Large intestine (tissue), 3 donors: ENCODE data around the gene MAPK13. TPM values are rescaled to one million over a fixed set of nuclear protein-coding genes. Genes with fewer than 3 reads are reported as not detected.

Source experiments
- DNase-seq, 2 donors: peaks; one replicate each; pipeline versions ENCODE4 v3.0.0 to v3.0.0-alpha.2; 2013
- H3K27ac ChIP-seq: one replicate; pipeline ENCODE4 v1.5.1; 2013; ENCODE audit warnings: low read length
- H3K27me3 ChIP-seq: 2 replicates; pipeline ENCODE4 v1.6.1; 2013; ENCODE audit warnings: low read length; ENCODE audit not compliant: control insufficient read depth, insufficient read depth
- H3K36me3 ChIP-seq: 2 replicates; pipeline ENCODE4 v1.6.1; 2013; ENCODE audit warnings: low read length; ENCODE audit not compliant: control insufficient read depth, insufficient read depth
- H3K4me1 ChIP-seq: one replicate; pipeline ENCODE4 v1.6.1; 2013; ENCODE audit warnings: low read length; ENCODE audit not compliant: control insufficient read depth, insufficient read depth
- H3K4me3 ChIP-seq: one replicate; pipeline ENCODE4 v1.5.1; 2013; ENCODE audit warnings: low read length
- H3K9me3 ChIP-seq: one replicate; pipeline ENCODE4 v1.6.1; 2013; ENCODE audit warnings: mild to moderate bottlenecking, low read depth, low read length, moderate library complexity; ENCODE audit not compliant: control insufficient read depth
- WGBS: methylation state at CpG from one replicate; pipeline ENCODE4 v1.1.5; 2013; ENCODE audit warnings: low lambda C conversion rate; ENCODE audit not compliant: insufficient coverage; 5-methylcytosine and 5-hydroxymethylcytosine counted together
- polyA plus RNA-seq: library from polyadenylated mRNA; unstranded; fragments of 120-200 nt; gene quantifications from one replicate; pipeline ENCODE4 v1.2.1, GENCODE V29; 2013

MAPK13 gene
- polyA plus RNA-seq, 1 donor, result 147 TPM

GRCh38 chr6:36113049-36113448, 17.3 kb upstream of the MAPK13 start:
- Histone ChIP-seq H3K4me1 (peaks cover 5% of the 10 kb centered on the region), H3K27ac (no peak overlapping the region), H3K9me3 (no peaks in the 10 kb centered on the region), H3K36me3 (peaks cover 42% of the 10 kb centered on the region), H3K27me3 (no peaks in the 10 kb centered on the region), H3K4me3 (no peak overlapping the region)
- DNase-seq, result no peak

- no peak for DNase-seq
- no peaks in the 10 kb centered on the region for H3K27me3 ChIP-seq
- H3K4me1 ChIP-seq, result peaks cover 11% of the 10 kb centered on the region
- no CpG with 5 or more reads among the region's 2 CpGs for WGBS
- no peak overlapping the region for H3K27ac ChIP-seq
- H3K9me3 ChIP-seq, result no peaks in the 10 kb centered on the region
- peaks cover 35% of the 10 kb centered on the region for H3K36me3 ChIP-seq
- H3K4me3 ChIP-seq, result no peak overlapping the region
Observed at GRCh38 chr6:36113703-36114102, 16.6 kb upstream of the MAPK13 start.

- Histone ChIP-seq H3K4me3 (no peak overlapping the region), H3K4me1 (peaks cover 12% of the 10 kb centered on the region), H3K36me3 (peaks cover 27% of the 10 kb centered on the region), H3K27ac (no peak overlapping the region), H3K9me3 (no peaks in the 10 kb centered on the region), H3K27me3 (no peaks in the 10 kb centered on the region)
- WGBS, result no CpG with 5 or more reads among the region's 4 CpGs
- no peak for DNase-seq
Observed at GRCh38 chr6:36114798-36115408, 15.4 kb upstream of the MAPK13 start.

DNA sequence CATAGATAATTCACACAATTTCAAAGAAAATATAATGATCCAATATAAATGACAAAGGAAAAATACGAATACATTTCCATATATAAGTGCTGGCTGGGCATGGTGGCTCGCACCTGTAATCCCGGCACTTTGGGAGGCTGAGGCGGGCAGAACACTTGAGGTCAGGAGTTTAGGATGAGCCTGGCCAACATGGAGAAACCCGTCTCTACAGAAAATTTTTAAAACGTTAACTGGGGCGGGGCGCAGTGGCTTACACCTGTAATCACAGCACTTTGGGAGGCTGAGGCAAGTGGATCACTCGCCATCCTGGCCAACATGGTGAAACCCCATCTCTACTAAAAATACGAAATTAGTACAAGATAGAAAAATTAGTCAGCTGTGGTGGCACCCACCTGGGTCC, 14.9 kb upstream of the MAPK13 start:
- no peak overlapping the region for H3K4me3 ChIP-seq
- H3K27ac ChIP-seq, result no peak overlapping the region
- no peaks in the 10 kb centered on the region for H3K27me3 ChIP-seq
- no peak for DNase-seq
- H3K36me3 ChIP-seq, result peaks cover 24% of the 10 kb centered on the region
- WGBS, result 100% methylated on average over 1 of the region's 10 CpGs
- H3K4me1 ChIP-seq, result peaks cover 12% of the 10 kb centered on the region
- no peaks in the 10 kb centered on the region for H3K9me3 ChIP-seq

GRCh38 chr6:36116066-36116864, 14.0 kb upstream of the MAPK13 start:
- Histone ChIP-seq H3K4me3 (no peak overlapping the region), H3K4me1 (peaks cover 21% of the 10 kb centered on the region), H3K27ac (no peak overlapping the region), H3K9me3 (no peaks in the 10 kb centered on the region), H3K27me3 (no peaks in the 10 kb centered on the region), H3K36me3 (peaks cover 20% of the 10 kb centered on the region)
- 100% methylated on average over 1 of the region's 3 CpGs for WGBS
- no peak for DNase-seq

- peaks cover 14% of the 10 kb centered on the region for H3K36me3 ChIP-seq
- no peaks in the 10 kb centered on the region for H3K27me3 ChIP-seq
- DNase-seq, result no peak
- H3K4me3 ChIP-seq, result no peak overlapping the region
- H3K4me1 ChIP-seq, result peaks cover 28% of the 10 kb centered on the region
- no CpG with 5 or more reads among the region's 2 CpGs for WGBS
- H3K9me3 ChIP-seq, result no peaks in the 10 kb centered on the region
- no peak overlapping the region for H3K27ac ChIP-seq
Observed at GRCh38 chr6:36116943-36117342, 13.4 kb upstream of the MAPK13 start.

- peak overlapping the region; percentile 85 for H3K27ac ChIP-seq
Observed at GRCh38 chr6:36117658-36118549, 12.4 kb upstream of the MAPK13 start.

DNA sequence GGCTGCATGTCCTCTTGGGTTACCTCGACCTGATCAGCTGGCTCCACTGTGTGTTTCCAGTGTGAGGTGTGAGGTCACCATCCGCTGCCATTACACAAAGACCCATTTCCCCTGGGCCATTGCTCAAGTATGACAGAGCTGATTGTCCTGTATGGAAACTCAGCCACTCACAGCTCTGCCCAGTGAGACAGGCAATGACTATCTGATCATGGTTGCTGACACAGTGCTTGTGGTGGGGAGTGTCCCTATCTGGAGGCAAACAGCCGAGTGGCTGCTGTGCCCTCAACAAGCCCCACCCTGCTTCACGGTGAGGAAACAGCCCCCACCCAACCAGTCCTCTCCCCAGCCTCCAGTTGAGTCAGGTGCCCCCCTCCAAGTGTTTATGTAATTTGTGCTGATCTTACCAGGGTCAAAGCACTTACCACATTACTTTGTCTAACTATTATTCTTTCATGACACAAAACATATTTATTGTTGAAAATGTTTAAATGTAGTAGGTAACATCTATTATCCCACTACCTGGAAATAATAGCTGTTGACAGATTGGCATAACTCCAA, 11.7 kb upstream of the MAPK13 start:
- peak; percentile 89 to 94 for DNase-seq
- Histone ChIP-seq H3K27me3 (no peaks in the 10 kb centered on the region), H3K9me3 (no peaks in the 10 kb centered on the region), H3K36me3 (peaks cover 6% of the 10 kb centered on the region), H3K4me1 (peaks cover 37% of the 10 kb centered on the region), H3K4me3 (no peak overlapping the region), H3K27ac (peak overlapping the region; percentile 85)
- WGBS, result no CpG with 5 or more reads among the region's 4 CpGs

More at GRCh38 chr6:36117658-36118549, 12.4 kb upstream of the MAPK13 start:
- Histone ChIP-seq H3K9me3 (no peaks in the 10 kb centered on the region), H3K36me3 (peaks cover 11% of the 10 kb centered on the region), H3K27me3 (no peaks in the 10 kb centered on the region), H3K4me3 (no peak overlapping the region), H3K4me1 (peaks cover 35% of the 10 kb centered on the region)
- no CpG with 5 or more reads among the region's 8 CpGs for WGBS
- no peak for DNase-seq

- Histone ChIP-seq H3K9me3 (no peaks in the 10 kb centered on the region), H3K36me3 (peaks cover 6% of the 10 kb centered on the region), H3K27me3 (no peaks in the 10 kb centered on the region), H3K4me1 (peaks cover 40% of the 10 kb centered on the region), H3K4me3 (no peak overlapping the region), H3K27ac (peak overlapping the region; percentile 85)
- DNase-seq, result no peak
- 100% methylated on average over 1 of the region's 4 CpGs for WGBS
Observed at GRCh38 chr6:36119209-36119608, 11.1 kb upstream of the MAPK13 start.

DNA sequence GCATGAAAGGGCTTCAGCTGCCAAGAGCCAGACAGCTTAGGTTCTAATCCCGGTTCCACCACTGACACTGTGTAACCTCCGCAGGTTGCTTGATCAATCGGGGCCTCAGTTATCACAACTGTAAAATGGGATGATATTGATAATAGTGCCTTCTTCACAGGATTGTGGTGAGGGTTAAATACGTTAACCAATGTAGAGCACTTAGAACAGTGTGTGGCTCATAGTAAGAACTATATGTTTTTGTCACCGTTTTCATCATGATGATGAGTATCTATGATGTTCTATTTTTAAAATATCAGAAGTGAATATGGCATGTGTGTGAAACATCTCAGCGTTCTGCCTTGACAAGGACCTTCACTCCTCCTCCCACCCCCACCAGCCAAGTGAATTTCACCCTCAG, 10.3 kb upstream of the MAPK13 start:
- Histone ChIP-seq H3K36me3 (peaks cover 6% of the 10 kb centered on the region), H3K27me3 (no peaks in the 10 kb centered on the region), H3K4me3 (no peak overlapping the region), H3K4me1 (peaks cover 42% of the 10 kb centered on the region), H3K9me3 (no peaks in the 10 kb centered on the region), H3K27ac (peak overlapping the region; percentile 75)
- no peak for DNase-seq
- no CpG with 5 or more reads among the region's 6 CpGs for WGBS
